ENCODE measurements around the gene CBX8.

Gene CBX8

DNA sequence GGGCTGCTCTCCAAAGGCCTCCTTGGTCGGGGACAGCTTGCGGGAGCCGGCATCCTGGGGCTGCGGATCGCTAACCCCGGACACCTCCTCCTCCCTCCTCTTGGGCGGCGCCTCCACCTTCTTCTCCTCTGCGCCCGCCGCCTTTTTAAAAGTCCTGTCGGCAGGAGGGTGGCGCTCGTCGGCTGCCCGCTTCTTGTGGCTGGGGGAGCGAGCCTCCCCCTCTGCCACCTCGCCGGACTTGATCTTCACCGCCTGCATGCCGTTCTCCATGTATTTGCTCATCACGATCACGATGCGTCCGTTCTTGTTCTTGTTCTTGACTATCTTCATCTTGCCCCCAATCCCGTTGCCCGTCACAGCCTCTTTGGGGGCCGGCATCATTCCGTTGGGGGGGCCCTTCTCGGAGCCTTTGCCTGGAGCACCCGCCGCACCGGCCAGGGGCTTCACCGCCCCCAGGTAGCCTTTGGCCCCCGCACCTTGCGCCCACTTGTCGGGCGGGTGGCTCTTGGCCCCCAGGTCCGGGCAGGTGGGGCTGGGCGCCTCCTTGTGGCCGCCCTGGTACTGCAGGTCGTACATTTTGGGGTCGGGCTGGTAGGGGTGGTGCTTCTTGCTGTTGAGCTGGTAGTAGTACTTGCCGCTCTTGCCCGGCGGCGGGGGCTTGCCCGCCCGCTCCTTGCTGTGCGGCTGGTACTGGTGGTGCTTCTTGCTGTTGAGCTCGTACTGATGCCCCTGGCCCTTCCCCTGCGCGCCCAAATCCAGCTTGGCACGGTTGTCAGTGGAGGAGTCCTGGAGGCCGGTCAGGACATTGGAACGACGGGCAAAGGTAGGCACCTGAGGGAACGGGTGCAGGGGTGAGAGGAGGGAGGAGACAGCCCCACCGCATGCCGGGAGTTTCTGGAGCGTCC is 37.9 kb upstream of the CBX8 start:
- DNase-seq: peak; percentile 47

DNA sequence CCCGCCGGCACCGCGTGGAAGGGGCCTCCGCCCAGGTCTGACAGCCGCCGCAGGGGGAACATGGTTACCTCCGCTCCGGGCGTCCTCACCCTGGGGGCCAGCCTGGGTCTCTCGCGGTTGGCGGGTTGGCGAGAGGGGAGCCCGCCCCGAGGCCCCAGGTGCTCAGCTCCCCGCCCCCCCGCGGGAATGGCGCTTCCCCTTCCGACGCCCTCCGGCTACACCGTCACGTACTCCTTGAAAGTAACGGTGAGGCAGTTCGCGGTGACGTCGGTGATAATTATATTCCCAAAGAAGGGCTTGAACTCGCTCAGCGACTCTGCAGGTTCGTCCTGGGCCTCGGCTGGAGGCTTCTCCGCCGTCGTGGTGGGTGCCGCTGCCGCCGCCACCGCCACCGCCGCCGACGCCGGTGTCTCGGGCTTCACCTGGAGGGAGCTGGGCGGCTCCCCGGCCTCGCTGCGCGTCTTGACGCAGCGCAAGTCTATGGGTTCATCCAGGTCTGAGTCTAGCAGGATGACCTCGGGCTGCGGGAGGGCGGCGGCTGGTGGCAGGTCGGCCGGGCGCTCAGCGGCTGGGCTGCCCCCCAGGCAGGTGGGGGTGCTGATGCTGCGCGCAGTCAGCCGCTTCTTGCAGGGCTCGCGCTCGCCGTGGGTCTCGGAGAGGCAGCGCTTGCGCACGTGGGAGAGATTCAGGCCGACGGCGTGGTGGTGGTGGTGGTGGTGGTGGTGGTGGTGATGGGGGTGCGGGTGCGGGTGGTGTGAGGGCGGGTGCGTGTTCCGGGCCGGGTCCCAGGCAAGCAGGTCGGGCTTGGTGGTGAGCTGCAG is 37.1 kb upstream of the CBX8 start:
- no peak for DNase-seq

DNA sequence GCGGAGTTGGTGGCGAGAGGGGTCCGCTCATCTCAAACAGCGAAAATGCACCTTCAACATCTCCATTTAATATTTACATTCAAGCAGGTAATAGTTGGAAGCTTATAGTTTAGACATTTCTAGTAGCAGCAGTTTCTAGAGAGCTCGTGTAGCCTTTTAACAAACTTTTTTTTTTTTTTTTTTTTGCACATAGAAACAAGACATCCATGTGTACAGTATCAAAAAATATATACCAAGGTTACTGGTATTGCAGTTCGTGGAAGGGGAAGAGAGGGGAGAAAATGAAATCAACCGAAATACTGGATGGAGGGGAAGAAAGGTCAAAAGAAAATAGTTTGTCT is 36.2 kb upstream of the CBX8 start:
- DNase-seq: no peak

DNA sequence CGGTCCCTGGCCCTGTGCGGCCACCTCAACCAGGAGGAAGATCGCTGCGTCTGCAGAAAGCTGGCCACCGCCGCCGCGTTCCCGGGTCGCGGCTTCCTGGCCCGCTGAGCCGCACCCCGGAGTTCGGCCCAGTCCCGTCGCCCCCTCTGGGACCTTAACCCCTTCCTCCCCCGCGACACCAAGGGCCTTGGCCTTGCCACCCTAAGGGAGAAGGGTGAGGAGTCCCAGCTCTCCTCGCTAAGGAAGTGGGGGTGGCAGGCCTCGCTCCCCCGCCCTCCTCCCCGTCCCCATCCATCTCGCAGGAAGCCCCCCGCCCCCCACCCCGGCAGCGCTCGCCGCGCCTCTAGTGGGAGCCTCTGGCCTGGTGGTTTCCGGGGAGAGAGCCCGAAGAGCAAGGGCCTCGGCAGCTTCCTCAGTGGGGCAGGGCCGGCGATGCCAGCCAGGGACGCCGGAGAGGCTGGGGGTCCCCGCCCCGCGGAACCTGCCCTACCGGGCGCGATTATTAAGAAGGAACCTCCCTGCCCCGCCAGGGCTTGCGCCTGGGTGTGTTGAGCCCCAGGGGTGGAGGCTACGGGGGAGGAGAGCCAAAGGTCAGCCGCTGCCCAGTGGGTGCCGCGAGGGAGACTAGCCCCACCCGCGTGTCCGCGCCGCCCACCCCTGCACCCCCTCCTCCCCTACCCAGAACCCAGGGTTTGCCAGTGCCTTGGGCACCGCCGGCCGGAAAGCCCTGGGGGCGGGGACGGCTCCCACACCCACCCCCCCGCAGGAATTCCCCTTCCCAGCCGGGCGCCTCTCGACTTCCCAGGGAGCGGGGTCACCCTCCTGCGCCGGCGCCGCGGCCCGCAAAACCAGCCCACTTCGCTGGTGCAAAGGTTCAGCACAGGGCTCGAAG is 35.6 kb upstream of the CBX8 start:
- DNase-seq: no peak

DNA sequence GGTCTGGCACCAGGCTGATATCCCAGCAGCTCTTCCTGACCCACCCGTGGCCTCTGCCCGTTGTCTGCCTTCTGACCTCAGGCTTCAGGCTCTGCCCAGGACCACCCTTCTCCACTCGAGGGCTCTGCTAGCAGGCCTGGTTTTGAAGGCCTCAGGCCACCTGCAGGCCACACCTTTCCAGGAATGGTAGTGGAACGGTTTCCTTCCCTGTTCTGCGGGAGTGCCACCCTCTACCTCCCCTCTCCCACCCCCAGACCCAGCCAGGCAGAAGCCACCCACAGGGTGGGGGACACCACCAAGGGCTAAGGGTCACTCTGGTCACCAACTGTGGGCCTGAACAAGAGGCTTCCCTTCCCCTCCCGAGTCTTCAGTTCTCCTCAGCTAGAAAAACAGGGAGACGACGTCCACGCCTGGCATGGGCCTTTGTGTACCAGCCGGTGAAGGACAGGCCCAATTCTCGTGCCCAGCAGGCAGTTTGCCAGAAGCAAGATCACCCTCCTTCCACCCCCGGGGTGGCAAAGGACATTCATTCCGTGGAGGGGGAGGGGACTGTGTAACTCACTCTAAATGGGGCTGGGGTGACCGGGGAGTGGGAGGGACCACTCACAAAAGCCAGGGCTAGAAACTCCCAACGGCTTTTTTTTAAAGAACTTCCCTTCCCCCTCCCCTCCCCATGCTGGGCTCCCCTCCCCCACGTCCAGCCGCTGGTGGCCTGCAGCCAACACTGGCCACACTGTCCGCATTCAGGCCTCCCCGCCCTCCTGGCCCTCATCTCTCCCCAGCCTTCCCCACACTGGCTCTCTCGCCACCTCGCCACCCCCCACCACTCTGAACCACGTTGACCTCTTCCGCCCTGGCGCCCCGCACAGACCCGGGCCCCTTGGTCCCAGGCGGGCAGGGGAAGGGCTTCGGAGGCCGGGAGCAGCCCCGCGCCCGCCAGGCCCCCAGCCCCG is 34.7 kb upstream of the CBX8 start:
- no peak for DNase-seq

DNA sequence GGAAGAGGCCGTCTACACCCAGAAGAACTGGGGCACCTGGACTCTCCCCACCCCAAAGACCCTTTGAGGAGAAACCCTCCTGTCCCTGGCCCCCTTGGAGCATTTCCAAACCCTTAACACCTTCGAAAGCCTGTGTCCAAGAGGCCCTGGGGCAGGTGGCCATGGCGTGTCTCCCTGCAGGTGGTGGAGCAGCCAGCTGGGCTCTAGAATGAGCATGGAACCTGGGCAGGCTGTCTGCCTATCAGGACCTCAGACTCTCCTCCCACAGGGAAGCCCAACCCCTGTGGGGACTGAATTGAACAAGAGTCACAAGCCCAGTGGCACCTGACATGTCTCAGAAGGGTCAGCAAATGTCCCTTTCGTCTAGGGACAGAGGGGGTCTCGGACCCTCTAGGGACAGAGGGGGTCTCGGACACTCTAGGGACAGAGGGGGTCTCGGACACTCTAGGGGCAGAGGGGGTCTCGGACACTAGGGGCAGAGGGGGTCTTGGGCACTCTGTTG is 33.9 kb upstream of the CBX8 start:
- DNase-seq: no peak

DNA sequence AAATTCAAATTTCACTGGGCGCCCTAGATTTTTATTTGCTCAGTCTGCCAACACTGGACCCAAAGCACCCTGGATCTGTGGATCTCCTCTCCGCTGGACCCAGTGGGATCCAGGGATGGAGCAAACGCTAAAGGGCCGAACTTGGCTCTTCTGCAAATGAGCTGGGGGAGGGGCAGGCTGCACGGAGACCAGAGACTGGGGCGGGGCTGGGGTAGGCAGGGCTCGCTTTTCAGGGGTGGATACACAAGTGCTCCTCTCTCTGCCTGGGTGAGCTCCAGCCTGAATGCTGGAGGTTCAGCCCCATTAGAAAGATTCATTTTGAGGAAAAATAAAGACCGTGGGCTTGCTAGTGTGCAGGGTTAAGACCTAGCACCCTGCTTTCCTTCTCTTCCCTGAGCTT is 33.4 kb upstream of the CBX8 start:
- no peak for DNase-seq

DNA sequence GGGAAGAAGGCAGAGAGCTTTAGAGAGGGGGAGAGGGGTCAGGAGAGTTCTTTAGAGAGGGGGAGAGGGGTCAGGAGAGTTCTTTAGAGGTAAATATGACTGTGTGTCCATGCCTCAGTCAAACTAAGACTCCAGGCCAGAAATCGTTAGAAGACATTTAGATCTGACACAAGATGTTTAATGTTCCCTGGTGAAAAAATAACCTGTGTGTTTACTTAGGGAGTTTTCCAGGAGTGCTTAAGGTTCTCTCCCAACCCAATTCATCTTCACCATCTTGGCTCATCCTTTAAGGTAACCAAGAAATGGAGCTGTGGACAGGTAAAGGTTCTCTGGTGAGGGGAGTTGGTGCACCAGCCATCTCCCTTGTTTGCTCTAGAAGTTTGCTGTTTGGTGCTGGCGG is 32.6 kb upstream of the CBX8 start:
- no peak for DNase-seq

DNA sequence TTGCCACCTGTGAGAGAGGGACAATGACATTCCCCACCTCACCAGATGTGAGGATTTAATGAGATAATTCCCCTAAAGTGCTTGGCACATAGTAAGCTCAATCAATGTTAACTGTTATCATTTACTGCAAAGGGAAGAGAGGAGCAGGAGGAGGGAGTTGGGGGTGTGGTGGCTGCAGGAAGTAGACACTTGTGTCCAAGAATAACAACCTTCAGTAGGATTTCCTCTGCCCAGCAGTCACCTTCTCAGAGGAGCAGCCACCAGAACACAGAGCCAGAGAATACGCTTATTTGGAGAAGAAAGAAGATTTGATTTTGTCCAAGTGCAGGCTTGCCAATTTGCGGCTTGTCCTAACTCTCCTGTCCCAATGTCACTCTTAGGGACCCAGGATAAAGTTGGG is 32.1 kb upstream of the CBX8 start:
- DNase-seq: no peak

DNA sequence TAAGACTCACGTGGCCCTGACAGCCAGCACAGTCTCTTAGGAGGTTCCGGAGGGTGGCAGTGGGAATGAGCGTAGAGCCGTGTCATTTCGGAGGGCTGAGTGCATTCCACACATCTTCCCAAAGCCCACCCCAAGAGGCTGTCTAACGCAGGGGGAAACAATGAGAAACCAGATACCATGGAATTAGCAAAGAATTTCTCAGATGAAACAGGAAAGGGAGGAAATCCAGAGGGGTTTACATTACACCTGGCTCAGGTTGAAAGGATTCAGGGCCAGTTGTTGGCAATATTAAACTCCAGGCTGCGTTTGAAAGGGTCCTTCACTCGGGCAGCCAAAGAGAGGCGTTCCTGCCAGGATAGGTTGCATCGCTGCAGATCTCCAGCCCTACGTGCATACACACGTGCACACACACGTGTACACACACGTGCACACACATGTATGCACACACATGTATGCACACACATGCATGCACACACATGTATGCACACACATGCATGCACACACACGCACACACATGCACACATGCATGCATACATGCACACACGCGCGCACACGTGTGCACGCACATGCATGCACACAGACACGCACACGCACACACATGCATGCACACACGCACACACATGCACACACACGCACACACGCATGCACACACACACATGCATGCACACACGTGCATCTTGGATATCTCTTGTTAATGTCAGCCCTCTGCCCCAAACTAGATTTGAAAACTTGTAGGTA is 30.1 kb upstream of the CBX8 start:
- DNase-seq: no peak

DNA sequence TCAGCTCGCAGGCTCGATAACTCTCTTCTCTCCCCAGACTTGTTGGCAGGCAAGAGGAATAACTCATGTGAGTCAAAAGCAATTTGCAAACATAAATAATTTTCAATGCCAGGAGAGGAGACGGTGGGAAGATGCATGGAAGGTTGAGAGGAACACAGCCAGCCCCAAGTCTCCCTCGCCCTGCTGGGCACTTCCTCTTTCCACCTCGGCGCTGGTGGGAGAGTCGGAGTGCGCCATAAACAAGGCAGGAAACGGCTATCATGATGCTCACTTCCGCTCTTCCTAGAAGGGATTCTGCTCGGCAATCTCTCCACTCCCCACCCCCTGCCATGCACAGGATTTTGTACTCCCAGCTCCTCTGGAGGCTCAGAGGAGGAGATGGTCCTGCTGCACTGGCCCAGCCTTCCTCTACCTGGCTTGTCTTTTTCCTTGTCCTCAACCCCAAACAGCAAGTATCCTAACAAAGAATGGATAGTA is 29.4 kb upstream of the CBX8 start:
- DNase-seq: no peak

DNA sequence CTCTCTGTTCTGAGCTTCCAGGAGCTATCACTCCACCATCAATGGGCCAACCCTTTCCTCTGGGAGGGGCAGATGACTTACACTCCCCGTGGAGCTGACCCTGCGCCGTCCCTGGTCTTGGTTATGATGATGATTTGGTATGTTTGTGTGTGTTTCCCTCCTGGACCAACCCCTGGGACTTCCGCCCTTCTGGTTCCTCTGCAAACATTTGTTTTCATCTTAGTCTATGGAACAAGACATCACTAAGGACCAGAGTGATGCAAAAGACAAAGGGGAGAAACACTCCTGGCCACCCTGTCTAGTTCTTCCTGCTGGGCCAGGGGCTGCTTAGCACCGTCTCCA is 28.7 kb upstream of the CBX8 start:
- no peak for DNase-seq

DNA sequence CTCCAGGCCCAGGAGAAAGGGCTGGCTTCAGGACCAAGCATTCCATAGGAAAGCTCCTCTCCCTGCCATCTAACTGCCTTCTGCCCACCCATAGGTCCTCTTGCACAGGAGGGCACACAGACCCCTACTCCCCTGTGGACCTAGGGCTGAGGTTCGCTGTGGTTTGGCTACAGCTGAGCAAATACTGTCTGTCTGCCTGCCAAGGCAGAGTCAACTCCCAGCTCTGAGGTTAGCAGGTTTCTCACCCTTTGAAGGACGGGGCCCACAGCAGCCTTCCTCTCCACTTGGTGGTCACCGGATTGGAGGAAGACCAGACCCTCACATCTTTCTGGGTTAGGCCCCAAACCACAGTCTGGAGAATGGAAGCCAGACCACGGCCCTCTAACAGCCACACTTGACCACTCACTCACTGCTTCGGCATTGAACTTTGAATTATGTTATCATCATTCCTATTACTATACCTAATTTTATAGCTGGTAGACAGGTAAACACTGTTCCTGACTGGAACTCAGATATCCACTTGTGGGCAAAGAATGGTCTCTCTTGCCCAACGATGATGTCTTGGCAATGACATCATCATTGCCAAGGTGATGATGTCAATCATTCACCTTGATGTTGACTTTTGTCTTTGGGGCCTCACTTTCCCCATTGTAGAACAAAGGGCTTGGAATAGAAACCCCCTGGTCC is 28.2 kb upstream of the CBX8 start:
- no peak for DNase-seq

DNA sequence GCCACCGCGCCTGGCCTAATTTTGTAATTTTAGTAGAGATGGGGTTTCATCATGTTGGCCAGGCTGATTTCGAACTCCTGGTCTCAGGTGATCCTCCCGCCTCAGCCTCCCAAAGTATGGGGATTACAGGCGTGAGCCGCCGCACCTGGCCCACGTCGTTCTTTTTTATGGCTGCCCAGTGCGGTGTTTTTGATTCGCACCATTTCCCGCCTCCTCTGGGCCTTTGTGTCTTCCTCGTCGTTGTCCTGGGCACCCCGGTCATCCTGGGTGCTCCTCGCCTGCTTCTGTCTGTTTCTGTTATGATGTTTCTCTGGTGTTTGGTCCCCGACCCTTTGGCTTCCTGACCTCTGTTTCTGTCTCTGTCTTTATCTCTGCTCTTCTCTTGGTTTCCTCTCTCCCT is 27.4 kb upstream of the CBX8 start:
- no peak for DNase-seq

DNA sequence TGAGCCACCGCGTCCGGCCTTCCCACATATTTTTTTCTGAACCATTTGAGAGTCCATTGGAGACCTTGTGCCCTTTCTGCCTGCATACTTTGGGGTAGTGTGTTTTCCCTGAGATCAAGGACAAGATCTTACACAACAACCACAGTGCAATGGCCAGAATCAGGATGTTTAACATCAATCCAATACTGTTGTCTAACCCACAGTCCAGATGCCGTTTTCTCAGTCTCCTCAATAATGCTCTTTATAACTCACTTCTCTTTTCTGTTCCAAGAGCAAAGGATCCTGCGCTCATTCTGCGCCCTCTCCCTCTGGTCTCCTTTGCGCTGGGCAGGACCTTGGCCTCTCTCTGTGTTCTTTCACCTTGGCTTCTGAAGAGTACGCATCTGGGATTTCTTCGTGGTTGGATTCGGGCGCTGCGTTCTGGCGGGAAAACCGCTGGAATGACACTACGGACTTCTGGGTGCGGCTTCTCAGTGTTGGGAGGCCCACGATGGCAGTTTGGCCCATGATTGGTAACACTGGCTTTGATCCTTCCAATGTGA is 25.8 kb upstream of the CBX8 start:
- no peak for DNase-seq

DNA sequence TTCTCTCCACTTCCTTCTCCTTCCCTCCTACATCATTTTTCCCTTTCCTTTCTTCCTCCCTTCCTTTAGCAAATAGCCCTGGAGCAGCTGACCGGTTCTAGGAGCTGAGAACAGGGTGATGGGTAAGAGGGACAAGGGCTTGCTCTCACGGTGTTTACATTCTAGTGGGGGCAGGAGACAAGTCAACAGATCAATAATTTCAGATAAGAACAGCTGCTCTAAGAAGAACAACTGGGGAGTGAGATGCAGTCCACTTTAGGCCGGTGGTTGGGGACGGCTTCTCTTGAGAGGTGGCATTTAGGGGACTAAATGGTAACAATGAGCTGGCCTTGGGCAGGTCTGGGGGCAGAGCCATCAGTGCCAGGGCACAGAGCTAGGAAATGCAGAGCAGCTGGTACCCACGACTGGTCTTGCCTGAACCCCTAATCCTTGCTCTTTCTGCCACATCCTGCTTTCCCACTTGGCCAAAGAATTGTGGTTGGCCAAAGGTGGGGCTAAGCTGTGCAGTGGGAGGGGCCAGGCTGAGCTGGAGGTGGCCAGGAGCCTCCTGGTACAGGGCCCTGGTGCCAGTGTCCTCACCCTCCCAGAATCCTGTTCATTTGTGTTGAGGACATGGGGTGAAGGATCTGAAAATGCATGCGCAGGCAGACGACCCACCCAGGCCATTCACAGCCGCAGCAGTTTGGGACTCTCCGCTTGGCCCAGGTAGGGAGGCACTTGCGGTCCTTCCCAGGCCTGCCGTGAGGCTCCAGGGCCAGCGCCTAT is 24.6 kb upstream of the CBX8 start:
- DNase-seq: no peak

DNA sequence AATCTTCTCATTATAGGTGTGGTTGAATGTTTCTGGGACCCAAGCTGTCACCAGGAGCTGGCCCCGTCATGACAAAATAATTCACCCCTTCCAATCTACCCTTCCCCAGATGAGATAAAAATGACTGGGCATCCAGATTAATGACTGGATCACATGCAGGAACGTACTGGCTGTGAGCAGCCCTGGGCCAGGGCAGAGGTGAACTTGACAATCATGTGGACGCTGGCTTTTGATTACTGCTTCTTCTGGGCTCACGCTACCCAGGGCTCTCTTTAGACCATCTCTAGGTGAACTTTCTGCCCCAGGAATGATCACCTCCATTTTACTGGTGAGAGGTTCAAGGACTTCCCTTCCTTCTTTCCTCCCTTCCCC is 24.1 kb upstream of the CBX8 start:
- no peak for DNase-seq

DNA sequence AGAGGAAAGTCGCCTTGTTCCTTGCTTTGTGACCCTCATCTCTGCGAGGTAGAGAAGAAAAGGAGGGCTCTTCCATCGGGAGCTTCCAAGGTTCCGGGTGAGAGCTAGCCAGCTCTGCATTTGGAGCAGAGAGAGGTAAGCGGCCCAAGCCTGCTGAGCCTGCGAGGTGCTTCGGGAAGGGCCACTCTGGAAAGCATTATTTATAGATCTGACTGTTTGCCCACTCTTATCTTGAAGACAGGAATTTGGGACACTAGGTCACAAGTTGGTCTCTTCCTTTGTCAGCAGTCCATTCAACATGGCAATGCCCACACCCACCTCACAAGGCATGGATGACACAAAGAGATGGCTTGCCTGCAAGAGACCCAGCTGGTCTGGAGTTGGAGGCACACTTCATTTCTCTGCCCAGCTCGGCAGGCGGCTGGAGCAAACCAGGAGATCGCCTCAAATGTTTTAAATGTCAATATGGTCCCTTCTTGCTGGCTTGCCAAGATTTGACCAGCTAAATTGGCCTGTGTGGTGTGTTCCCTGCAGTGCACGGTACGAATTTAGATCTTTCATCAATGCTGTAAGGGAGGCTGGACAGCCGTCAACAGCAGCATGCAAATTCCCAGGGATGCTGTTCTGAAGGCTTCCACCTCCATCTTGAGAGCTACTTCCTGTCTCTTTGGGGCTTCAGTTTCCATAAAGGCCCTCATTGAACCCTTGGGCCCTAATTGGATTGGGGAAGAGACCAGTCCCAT is 22.8 kb upstream of the CBX8 start:
- no peak for DNase-seq

DNA sequence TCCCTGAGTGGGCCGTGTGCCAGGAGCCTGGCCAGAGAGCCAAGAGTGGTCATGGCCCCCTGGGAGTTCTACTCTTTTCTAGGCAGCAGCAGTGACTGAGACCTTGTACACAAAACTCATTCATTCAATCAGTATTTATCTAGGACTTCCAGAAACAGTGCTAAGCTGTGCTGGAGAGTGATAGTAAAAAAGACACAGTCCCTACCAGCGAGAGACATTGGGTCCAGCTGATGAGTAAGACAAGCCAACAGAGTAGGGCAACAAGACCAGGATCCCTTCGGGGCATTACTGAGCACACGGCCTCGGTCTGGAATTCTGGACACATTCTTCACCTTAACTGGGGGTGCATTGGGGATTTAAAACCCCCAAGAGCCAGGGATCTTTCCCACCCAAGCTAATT is 22.2 kb upstream of the CBX8 start:
- DNase-seq: no peak
